PC-3 (cell line): ENCODE measurements around the gene GTF2H2C. TPM values are rescaled to one million over a fixed set of nuclear protein-coding genes. Genes with fewer than 3 reads are reported as not detected.
"Not testable (repeated sequence)": the region's sequence is repeated elsewhere in the genome, so short reads cannot be mapped to it uniquely, and the experiment has no call there.

ENCODE experiments used
- ATAC-seq: fragments of 200-7000 bp; cut with Tn5 transposase; 2 replicates; pipeline ENCODE4 v1.9.1; 2020; ENCODE audit warnings: mild to moderate bottlenecking, moderate library complexity
- BruUV-seq: library from RNA; stranded (reverse); fragments of 400-500 nt; replicated peaks from 2 replicates; lab custom pipeline; 2021; lab: Mats Ljungman, UMichigan
- CTCF ChIA-PET: fragments of 300-600 bp; sonication (Branson Sonifier 250); formaldehyde crosslinking; loops from one replicate; lab custom pipeline; 2022; ENCODE audit warnings: antibody characterized with exemption; lab: Charles Lee
- POLR2A ChIA-PET: fragments of 300-600 bp; sonication (Branson Sonifier 250); formaldehyde crosslinking; loops from one replicate; lab custom pipeline; 2022; ENCODE audit warnings: antibody characterized with exemption; ENCODE audit not compliant: unreplicated experiment; lab: Charles Lee
- DNase-seq: peaks from one replicate; pipeline ENCODE4 v3.0.0-alpha.2; 2015
- H2AFZ ChIP-seq: fragments of 300-600 bp; sonication (generic); 2 replicates; pipeline ENCODE4 v1.6.0; 2016; ENCODE audit warnings: antibody characterized with exemption, low read length
- H3F3A ChIP-seq: fragments of 300-600 bp; sonication (generic); one replicate; pipeline ENCODE4 v1.6.0; 2017; ENCODE audit warnings: antibody characterized with exemption, low read length, control low read depth, mild to moderate bottlenecking; ENCODE audit not compliant: unreplicated experiment
- H3K27ac ChIP-seq: fragments of 300-600 bp; sonication (generic); 2 replicates; pipeline ENCODE4 v1.5.1; 2016; ENCODE audit warnings: mild to moderate bottlenecking, low read length
- H3K27me3 ChIP-seq: fragments of 300-600 bp; sonication (generic); 2 replicates; pipeline ENCODE4 v1.6.1; 2016; ENCODE audit warnings: low read length, mixed read lengths
- H3K36me3 ChIP-seq: fragments of 300-600 bp; sonication (generic); 2 replicates; pipeline ENCODE4 v1.6.1; 2016; ENCODE audit warnings: low read depth, mixed run types, low read length, mixed read lengths
- H3K4me1 ChIP-seq: fragments of 300-600 bp; sonication (generic); 2 replicates; pipeline ENCODE4 v1.5.1; 2016; ENCODE audit warnings: low read length; ENCODE audit not compliant: insufficient read depth
- H3K4me2 ChIP-seq: fragments of 300-600 bp; sonication (generic); 2 replicates; pipeline ENCODE4 v1.6.0; 2016; ENCODE audit warnings: low read length
- H3K4me3 ChIP-seq: fragments of 300-600 bp; sonication (generic); 2 replicates; pipeline ENCODE4 v1.5.1; 2016; ENCODE audit warnings: mild to moderate bottlenecking, low read length, mixed read lengths
- H3K79me2 ChIP-seq: fragments of 300-600 bp; sonication (generic); 2 replicates; pipeline ENCODE4 v1.6.1; 2017; ENCODE audit warnings: low read length, mixed read lengths
- H3K9ac ChIP-seq: fragments of 300-600 bp; sonication (generic); 2 replicates; pipeline ENCODE4 v1.6.0; 2016; ENCODE audit warnings: mild to moderate bottlenecking, low read length
- H3K9me2 ChIP-seq: fragments of 300-600 bp; sonication (generic); replicated peaks from 2 replicates; pipeline ENCODE4 v1.6.1; 2016; ENCODE audit warnings: mixed run types, low read length, mixed read lengths
- H3K9me3 ChIP-seq: fragments of 300-600 bp; sonication (generic); 2 replicates; pipeline ENCODE4 v1.6.1; 2016; ENCODE audit warnings: low read length, mixed read lengths
- H4K20me1 ChIP-seq: fragments of 300-600 bp; sonication (generic); 2 replicates; pipeline ENCODE4 v1.6.1; 2016; ENCODE audit warnings: low read length, mixed read lengths
- intact Hi-C: fragments of 100-400 bp; cut with micrococcal nuclease; formaldehyde crosslinking; loops from 2 replicates; pipeline ENCODE4 v1.9.0; 2023
- total RNA-seq: library from RNA; depleted of rRNA; stranded (reverse); fragments of >200 nt; gene quantifications from 2 replicates; pipeline ENCODE4 v1.2.3, GENCODE V29; 2014; rRNA removed

GTF2H2C gene
- total RNA-seq, 1 experiment from 2014 or later, result 14.0 TPM

GRCh38 chr5:69606839-69607238 lies 46.8 kb downstream of the GTF2H2C start:
- H3K27me3 ChIP-seq, H3K27ac ChIP-seq, H4K20me1 ChIP-seq, CTCF ChIA-PET, H3K36me3 ChIP-seq, H3K9me3 ChIP-seq, H3F3A ChIP-seq, H3K9ac ChIP-seq, H3K9me2 ChIP-seq, POLR2A ChIA-PET, BruUV-seq, H3K4me3 ChIP-seq, H2AFZ ChIP-seq, H3K79me2 ChIP-seq, DNase-seq, intact Hi-C loops, H3K4me2 ChIP-seq, H3K4me1 ChIP-seq, ATAC-seq: not testable (repeated sequence)

- H3K27me3 ChIP-seq, H3K79me2 ChIP-seq, H3K9me2 ChIP-seq, H3F3A ChIP-seq, intact Hi-C loops, H3K27ac ChIP-seq, H3K4me3 ChIP-seq, H3K9me3 ChIP-seq, H2AFZ ChIP-seq, H4K20me1 ChIP-seq, DNase-seq, H3K4me1 ChIP-seq, H3K4me2 ChIP-seq, ATAC-seq, CTCF ChIA-PET, BruUV-seq, H3K36me3 ChIP-seq, H3K9ac ChIP-seq, POLR2A ChIA-PET: not testable (repeated sequence)
Measured at GRCh38 chr5:69607750-69608149, 47.8 kb downstream of the GTF2H2C start.

GRCh38 chr5:69608861-69609496 lies 49.0 kb downstream of the GTF2H2C start:
- ATAC-seq, H4K20me1 ChIP-seq, POLR2A ChIA-PET, intact Hi-C loops, H3K36me3 ChIP-seq, H3K27ac ChIP-seq, H3K4me2 ChIP-seq, H3K27me3 ChIP-seq, H3K9ac ChIP-seq, H3K4me1 ChIP-seq, H3K79me2 ChIP-seq, CTCF ChIA-PET, DNase-seq, H3K9me3 ChIP-seq, H3K9me2 ChIP-seq, H3F3A ChIP-seq, H2AFZ ChIP-seq, BruUV-seq, H3K4me3 ChIP-seq: not testable (repeated sequence)

GRCh38 chr5:69614843-69615242 lies 54.9 kb downstream of the GTF2H2C start:
- H3F3A ChIP-seq, H3K4me2 ChIP-seq, H3K9me2 ChIP-seq, DNase-seq, ATAC-seq, H3K9ac ChIP-seq, H3K9me3 ChIP-seq, H2AFZ ChIP-seq, CTCF ChIA-PET, intact Hi-C loops, H3K4me3 ChIP-seq, H3K27ac ChIP-seq, H3K4me1 ChIP-seq, H4K20me1 ChIP-seq, H3K79me2 ChIP-seq, H3K27me3 ChIP-seq, BruUV-seq, H3K36me3 ChIP-seq, POLR2A ChIA-PET: not testable (repeated sequence)

- H3K27me3 ChIP-seq, BruUV-seq, H3K36me3 ChIP-seq, H3K9me2 ChIP-seq, ATAC-seq, H3K27ac ChIP-seq, DNase-seq, POLR2A ChIA-PET, H3F3A ChIP-seq, H3K79me2 ChIP-seq, H2AFZ ChIP-seq, H3K9me3 ChIP-seq, H4K20me1 ChIP-seq, H3K9ac ChIP-seq, CTCF ChIA-PET, H3K4me3 ChIP-seq, H3K4me1 ChIP-seq, H3K4me2 ChIP-seq, intact Hi-C loops: not testable (repeated sequence)
Measured at GRCh38 chr5:69631879-69632278, 71.9 kb downstream of the GTF2H2C start.

Other genes with a start within 250 kb of the GTF2H2C start
- 4.4 and 4.7 TPM in 2 replicates for gene CCDC125, start 227.4 kb upstream of the GTF2H2C start, total RNA-seq
- 25.3 and 37.4 TPM in 2 replicates for gene AK6, start 190.7 kb upstream of the GTF2H2C start, total RNA-seq
- 61.3 and 61.6 TPM in 2 replicates for gene TAF9, start 190.7 kb upstream of the GTF2H2C start, total RNA-seq
- gene RAD17, start 190.4 kb upstream of the GTF2H2C start, total RNA-seq, result 13.5 TPM in 2 replicates
- 12.5 and 15.4 TPM in 2 replicates for gene MARVELD2, start 145.1 kb upstream of the GTF2H2C start, total RNA-seq
- gene OCLN, start 67.4 kb upstream of the GTF2H2C start, total RNA-seq, result 35.4 and 45.2 TPM in 2 replicates